ENCODE data around the gene SMYD3. TPM values are rescaled to one million over a fixed set of nuclear protein-coding genes. Genes with fewer than 3 reads are reported as not detected.

SMYD3 gene
- total and polyA plus RNA-seq, 8 donors, result 20.4 to 35.1 (median 24.3) TPM

- H3K4me3 ChIP-seq, result no peak overlapping the region
- H3K27me3 ChIP-seq, result no peaks in the 10 kb centered on the region
- no peak for DNase-seq
- intact Hi-C loops (cut with DNase I), result no loop called here
- no peak overlapping the region for H3K27ac ChIP-seq
- no peak for TF ChIP-seq CTCF (IDR thresholded peaks at IDR 0.05)
- no peaks in the 10 kb centered on the region for H3K9me3 ChIP-seq
- no peaks in the 10 kb centered on the region for H3K4me1 ChIP-seq
- no peaks in the 10 kb centered on the region for H3K36me3 ChIP-seq
- no peak for ATAC-seq
Measured at GRCh38 chr1:246187834-246188372, 319.2 kb downstream of the SMYD3 start.

DNA sequence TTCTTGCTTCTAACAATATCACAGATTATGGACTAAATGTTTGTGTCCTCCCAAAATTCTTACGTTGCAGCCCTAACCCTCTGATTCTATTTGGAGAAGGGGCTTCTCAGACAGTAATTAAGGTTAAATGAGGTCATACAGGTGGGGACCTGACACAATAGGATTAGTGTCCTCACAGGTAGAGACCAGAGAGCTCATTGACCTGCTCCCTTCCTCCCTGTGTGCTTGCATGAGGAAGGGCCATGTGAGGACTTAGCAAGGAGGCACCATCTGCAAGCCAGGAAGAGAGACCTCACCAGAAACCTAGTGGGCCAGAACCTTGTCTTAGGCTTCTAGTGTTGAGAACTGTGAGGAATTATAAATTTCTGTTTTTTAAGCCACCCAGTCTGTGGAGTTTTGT is 322.6 kb downstream of the SMYD3 start:
- no peak for ATAC-seq
- H3K4me3 ChIP-seq, result no peak overlapping the region
- no peaks in the 10 kb centered on the region for H3K27me3 ChIP-seq
- H3K27ac ChIP-seq, result no peak overlapping the region
- H3K36me3 ChIP-seq, result no peaks in the 10 kb centered on the region
- no peaks in the 10 kb centered on the region for H3K9me3 ChIP-seq
- intact Hi-C loops (cut with DNase I), result no loop called here
- DNase-seq, result no peak
- no peaks in the 10 kb centered on the region for H3K4me1 ChIP-seq
- no peak for TF ChIP-seq CTCF (IDR thresholded peaks at IDR 0.05)

DNA sequence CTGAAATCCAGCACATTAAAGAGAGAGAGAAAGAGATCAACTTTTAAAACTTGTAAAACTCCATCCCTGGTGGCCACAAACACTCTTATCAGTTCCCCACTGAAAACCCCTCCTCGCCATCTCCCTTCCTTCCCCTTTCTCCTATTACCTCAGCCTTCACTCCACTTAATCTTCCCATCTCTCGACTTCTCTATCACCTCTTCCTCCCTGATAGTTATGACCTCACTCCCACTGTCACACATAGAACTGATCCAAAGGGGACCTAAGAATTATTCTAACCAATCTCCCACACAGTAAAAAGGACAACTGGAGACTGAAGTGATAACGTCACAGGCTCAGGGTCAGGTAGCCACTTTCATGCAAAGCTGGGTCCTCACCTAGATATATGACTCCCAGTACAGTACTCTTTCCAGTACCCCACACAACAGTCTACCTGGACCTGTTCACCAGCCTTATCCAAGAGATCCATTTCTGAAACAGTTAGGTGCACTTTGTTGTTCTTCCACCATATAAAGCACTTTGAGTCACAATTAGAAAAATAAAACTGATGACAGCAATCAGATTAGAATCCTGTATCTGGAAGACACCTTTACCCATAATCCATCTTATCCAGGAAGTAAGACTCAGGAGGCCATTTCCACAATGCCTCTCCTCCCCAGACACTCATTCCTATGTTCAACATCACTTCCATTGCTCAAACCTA is 324.8 kb downstream of the SMYD3 start:
- no peak for TF ChIP-seq CTCF (IDR thresholded peaks at IDR 0.05)
- ATAC-seq (no peak), DNase-seq (no peak)
- Histone ChIP-seq H3K4me1 (peaks cover 0 to 4% of the 10 kb centered on the region in 2 donors), H3K27me3 (no peaks in the 10 kb centered on the region), H3K4me3 (no peak overlapping the region), H3K9me3 (no peaks in the 10 kb centered on the region), H3K27ac (no peak overlapping the region), H3K36me3 (no peaks in the 10 kb centered on the region)
- intact Hi-C loops (cut with DNase I), result no loop called here

DNA sequence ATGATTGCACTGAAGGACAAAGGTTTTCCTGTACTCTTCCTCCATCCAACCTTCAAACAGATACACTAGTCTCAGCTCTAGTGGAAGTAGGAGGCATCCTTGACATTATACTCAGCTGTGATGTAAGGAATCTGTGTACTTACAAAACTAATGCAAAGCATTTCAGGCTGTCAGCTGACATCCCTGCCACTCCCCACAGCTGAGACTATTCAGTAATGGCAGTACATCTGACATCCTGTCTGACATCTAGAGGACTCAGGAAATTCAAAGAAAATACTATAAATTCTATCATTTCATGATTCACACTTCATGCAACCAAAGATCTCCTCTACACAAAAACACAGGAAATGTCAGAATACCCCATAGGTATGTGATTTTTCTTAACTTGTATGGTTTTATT is 325.8 kb downstream of the SMYD3 start:
- no peak for TF ChIP-seq CTCF (IDR thresholded peaks at IDR 0.05)
- intact Hi-C loops (cut with DNase I), result no loop called here
- ATAC-seq (no peak), DNase-seq (no peak)
- Histone ChIP-seq H3K9me3 (no peaks in the 10 kb centered on the region), H3K27ac (no peak overlapping the region), H3K27me3 (no peaks in the 10 kb centered on the region), H3K4me1 (peaks cover 0 to 4% of the 10 kb centered on the region in 2 donors), H3K4me3 (no peak overlapping the region), H3K36me3 (no peaks in the 10 kb centered on the region)

DNA sequence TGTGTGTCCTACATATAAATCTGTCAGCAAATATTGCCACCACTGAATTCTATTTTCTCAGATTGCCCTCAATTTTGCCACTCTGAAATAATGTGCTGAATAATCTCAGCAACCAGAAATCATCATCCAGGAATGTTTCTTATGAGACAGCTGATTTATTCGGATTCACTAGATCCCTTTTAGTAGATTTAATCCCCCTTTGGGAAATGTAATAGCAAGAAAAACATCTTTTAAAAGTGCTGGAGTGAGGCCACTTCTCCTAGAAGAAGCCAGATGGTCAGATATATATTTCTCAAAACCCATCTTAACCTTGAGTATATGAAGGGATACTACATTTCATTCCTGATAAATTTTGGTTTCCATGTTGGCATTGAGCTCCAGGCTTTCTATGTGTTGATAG is 327.7 kb downstream of the SMYD3 start:
- ATAC-seq, result no peak

More for the DNA sequence above, 327.7 kb downstream of the SMYD3 start:
- no peak for TF ChIP-seq CTCF (IDR thresholded peaks at IDR 0.05)
- Histone ChIP-seq H3K4me3 (no peak overlapping the region), H3K4me1 (peaks cover 0 to 4% of the 10 kb centered on the region in 2 donors), H3K9me3 (no peaks in the 10 kb centered on the region), H3K27me3 (no peaks in the 10 kb centered on the region), H3K27ac (no peak overlapping the region), H3K36me3 (no peaks in the 10 kb centered on the region)
- DNase-seq, result no peak
- intact Hi-C loops (cut with DNase I), result no loop called here
